ENCODE data around the gene FRK.

FRK gene

DNA sequence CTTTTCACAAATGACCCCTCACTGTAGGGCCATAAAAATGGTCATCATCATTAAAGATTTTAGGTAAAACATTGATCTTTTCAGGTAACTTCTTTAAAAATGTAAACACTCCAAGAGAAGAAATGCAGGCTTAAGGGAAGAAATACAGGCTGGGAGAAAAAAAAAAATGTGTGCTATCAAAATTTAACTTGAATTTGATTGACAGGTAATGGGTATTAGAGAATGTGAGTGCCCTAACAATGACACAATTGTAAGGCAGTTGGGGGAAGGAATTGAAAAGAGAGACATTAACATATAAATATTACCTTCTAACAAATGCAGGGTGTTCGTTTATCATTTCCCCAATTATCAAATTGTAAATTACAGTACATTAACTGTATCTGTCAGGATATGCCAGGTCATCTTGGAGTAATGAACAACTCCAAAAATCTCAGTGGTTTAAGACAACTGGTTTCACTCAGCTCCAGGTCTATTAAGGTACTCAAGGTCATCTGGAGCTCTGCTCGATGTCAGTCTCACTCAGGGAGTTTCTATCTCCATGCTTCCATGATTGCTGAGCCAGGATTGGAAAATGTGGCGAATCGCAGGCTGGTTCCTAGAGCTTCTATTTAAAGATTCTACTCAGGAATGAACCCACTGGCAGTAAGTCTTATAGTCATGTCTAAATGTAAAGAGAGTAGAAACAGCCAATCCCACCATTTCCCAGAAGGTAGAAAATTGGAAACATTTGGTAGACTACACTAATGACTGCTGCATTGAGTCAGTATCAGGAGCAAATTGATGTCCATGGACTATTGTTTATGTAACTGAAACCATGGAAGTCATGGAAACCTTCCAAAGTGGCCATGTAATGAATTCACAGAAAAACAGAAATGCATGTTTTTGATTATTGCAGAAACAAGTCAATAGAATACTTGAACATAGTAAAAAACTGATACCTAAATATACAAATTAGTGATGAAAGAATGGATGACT is 55.6 kb downstream of the FRK start:
- no peak overlapping the region for H2BK15ac ChIP-seq (ENCODE audit: low read depth, poor library complexity, severe bottlenecking)
- H3K9me3 ChIP-seq (ENCODE audit: control insufficient read depth, low read length): no peaks in the 10 kb centered on the region
- H3K9ac ChIP-seq (ENCODE audit: low read length): no peak overlapping the region
- no peak overlapping the region for H2BK12ac ChIP-seq (ENCODE audit: low read length in 2 of 2)
- H4K91ac ChIP-seq (ENCODE audit: low read length): no peak overlapping the region
- H3K4ac ChIP-seq (ENCODE audit: low read depth in 1 of 2, low read length in 2 of 2): no peak overlapping the region
- H3K27ac ChIP-seq (ENCODE audit: low read length, poor library complexity, severe bottlenecking): no peak overlapping the region
- H2AFZ ChIP-seq (ENCODE audit: low read depth, low read length): no peak overlapping the region
- no peak overlapping the region for H3K18ac ChIP-seq (ENCODE audit: low read depth in 1 of 2, low read length in 2 of 2)
- no peak overlapping the region for H3K14ac ChIP-seq (ENCODE audit: low read length in 2 of 2)
- peak overlapping the region; percentile 69 for H2AK5ac ChIP-seq (ENCODE audit: low read length, severe bottlenecking)
- no peak overlapping the region for H3K4me2 ChIP-seq (ENCODE audit: low read length, poor library complexity, severe bottlenecking)
- peaks cover 2% of the 10 kb centered on the region for H3K4me1 ChIP-seq (ENCODE audit: control insufficient read depth, insufficient read depth, low read depth, low read length)
- H2BK5ac ChIP-seq (ENCODE audit: low read depth, low read length, poor library complexity, severe bottlenecking): no peak overlapping the region
- H3K36me3 ChIP-seq (ENCODE audit: control insufficient read depth in 1 of 2, insufficient read depth in 2 of 2, low read depth in 1 of 2, low read length in 2 of 2): peaks cover 0 to 13% of the 10 kb centered on the region in 2 experiments
- H3K27me3 ChIP-seq (ENCODE audit: control insufficient read depth in 1 of 2, insufficient read depth in 1 of 2, low read length in 2 of 2): no peaks in the 10 kb centered on the region
- no peak overlapping the region for H3K4me3 ChIP-seq (ENCODE audit: insufficient read depth in 1 of 2, low read depth in 1 of 2, low read length in 2 of 2)
- no peak overlapping the region for H2BK120ac ChIP-seq (ENCODE audit: low read depth, low read length)
- H3K79me1 ChIP-seq (replicated peaks; ENCODE audit: low read length, poor library complexity, severe bottlenecking): peaks cover 16% of the 10 kb centered on the region
- H3K23ac ChIP-seq (ENCODE audit: low read length in 2 of 2): no peak overlapping the region
- no peak overlapping the region for H4K8ac ChIP-seq (ENCODE audit: low read length)
- no peak for DNase-seq
- 84% methylated on average over 4 of the region's 4 CpGs for WGBS

GRCh38 chr6:116003668-116004067 is 57.0 kb downstream of the FRK start:
- Histone ChIP-seq H4K8ac (ENCODE audit: low read length) (no peak overlapping the region), H3K36me3 (ENCODE audit: control insufficient read depth in 1 of 2, insufficient read depth in 2 of 2, low read depth in 1 of 2, low read length in 2 of 2) (peaks cover 0 to 13% of the 10 kb centered on the region in 2 experiments), H3K27ac (ENCODE audit: low read length, poor library complexity, severe bottlenecking) (no peak overlapping the region), H4K91ac (ENCODE audit: low read length) (no peak overlapping the region), H2BK15ac (ENCODE audit: low read depth, poor library complexity, severe bottlenecking) (no peak overlapping the region), H3K4ac (ENCODE audit: low read depth in 1 of 2, low read length in 2 of 2) (no peak overlapping the region), H3K9ac (ENCODE audit: low read length) (no peak overlapping the region), H3K9me3 (ENCODE audit: control insufficient read depth, low read length) (no peaks in the 10 kb centered on the region), H2AFZ (ENCODE audit: low read depth, low read length) (no peak overlapping the region), H2BK5ac (ENCODE audit: low read depth, low read length, poor library complexity, severe bottlenecking) (no peak overlapping the region), H2AK5ac (ENCODE audit: low read length, severe bottlenecking) (no peak overlapping the region), H3K18ac (ENCODE audit: low read depth in 1 of 2, low read length in 2 of 2) (no peak overlapping the region), H3K79me1 (replicated peaks; ENCODE audit: low read length, poor library complexity, severe bottlenecking) (peaks cover 18% of the 10 kb centered on the region), H2BK12ac (ENCODE audit: low read length in 2 of 2) (no peak overlapping the region), H2BK120ac (ENCODE audit: low read depth, low read length) (no peak overlapping the region), H3K4me1 (ENCODE audit: control insufficient read depth, insufficient read depth, low read depth, low read length) (peaks cover 2% of the 10 kb centered on the region), H3K14ac (ENCODE audit: low read length in 2 of 2) (no peak overlapping the region), H3K4me3 (ENCODE audit: insufficient read depth in 1 of 2, low read depth in 1 of 2, low read length in 2 of 2) (no peak overlapping the region), H3K4me2 (ENCODE audit: low read length, poor library complexity, severe bottlenecking) (no peak overlapping the region), H3K27me3 (ENCODE audit: control insufficient read depth in 1 of 2, insufficient read depth in 1 of 2, low read length in 2 of 2) (no peaks in the 10 kb centered on the region), H3K23ac (ENCODE audit: low read length in 2 of 2) (no peak overlapping the region)
- no peak for DNase-seq
- WGBS: no CpG with 5 or more reads among the region's 3 CpGs

DNA sequence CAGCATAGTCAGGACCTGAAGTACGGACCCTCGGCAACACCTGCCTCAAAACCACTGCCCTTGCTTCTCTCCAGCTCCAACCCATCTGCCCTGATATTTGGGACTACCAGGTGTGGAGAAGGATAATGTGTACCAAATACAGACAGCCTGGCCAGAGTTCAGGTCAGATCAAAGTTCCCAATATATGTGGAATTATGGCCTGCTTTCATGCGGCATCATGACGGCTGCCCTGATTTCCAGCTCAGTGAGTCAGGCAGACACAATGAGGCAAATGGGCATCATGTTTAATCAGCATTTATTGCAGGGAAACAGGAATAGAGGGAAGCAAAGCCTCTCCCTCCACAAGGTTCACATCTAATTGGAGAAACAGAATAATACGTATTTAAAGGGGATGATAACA is 57.9 kb downstream of the FRK start:
- no peak overlapping the region for H3K27ac ChIP-seq (ENCODE audit: low read length, poor library complexity, severe bottlenecking)

DNA sequence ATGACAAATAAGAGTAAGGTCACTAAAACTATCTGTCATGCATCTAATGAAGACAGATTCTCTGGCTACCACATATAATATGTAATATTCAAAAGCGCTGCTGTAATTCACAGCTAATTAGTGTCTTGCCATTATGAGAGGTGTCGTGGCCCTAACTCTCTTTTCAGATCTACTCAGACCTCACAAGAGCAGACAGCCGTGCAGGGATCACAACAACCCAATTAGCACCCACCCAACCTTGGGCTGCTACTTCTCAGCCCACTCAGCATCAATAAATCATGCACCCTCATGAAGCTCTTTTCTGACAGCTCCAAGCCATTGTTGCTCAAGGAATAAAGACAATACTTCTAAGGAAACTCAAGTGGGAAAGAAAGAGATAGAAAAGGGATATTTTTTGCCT is 61.5 kb downstream of the FRK start:
- Histone ChIP-seq H3K23ac (ENCODE audit: low read length in 2 of 2) (no peak overlapping the region), H3K9me3 (ENCODE audit: control insufficient read depth, low read length) (no peaks in the 10 kb centered on the region), H3K18ac (ENCODE audit: low read depth in 1 of 2, low read length in 2 of 2) (no peak overlapping the region), H3K9ac (ENCODE audit: low read length) (no peak overlapping the region), H3K4me1 (ENCODE audit: control insufficient read depth, insufficient read depth, low read depth, low read length) (no peaks in the 10 kb centered on the region), H2AFZ (ENCODE audit: low read depth, low read length) (no peak overlapping the region), H2BK120ac (ENCODE audit: low read depth, low read length) (no peak overlapping the region), H4K8ac (ENCODE audit: low read length) (no peak overlapping the region), H2BK15ac (ENCODE audit: low read depth, poor library complexity, severe bottlenecking) (no peak overlapping the region), H2BK5ac (ENCODE audit: low read depth, low read length, poor library complexity, severe bottlenecking) (no peak overlapping the region), H3K79me1 (replicated peaks; ENCODE audit: low read length, poor library complexity, severe bottlenecking) (peaks cover 32% of the 10 kb centered on the region), H3K4me3 (ENCODE audit: insufficient read depth in 1 of 2, low read depth in 1 of 2, low read length in 2 of 2) (no peak overlapping the region), H2AK5ac (ENCODE audit: low read length, severe bottlenecking) (no peak overlapping the region), H3K27ac (ENCODE audit: low read length, poor library complexity, severe bottlenecking) (no peak overlapping the region), H3K4ac (ENCODE audit: low read depth in 1 of 2, low read length in 2 of 2) (no peak overlapping the region), H2BK12ac (ENCODE audit: low read length in 2 of 2) (no peak overlapping the region), H3K4me2 (ENCODE audit: low read length, poor library complexity, severe bottlenecking) (no peak overlapping the region), H3K36me3 (ENCODE audit: control insufficient read depth in 1 of 2, insufficient read depth in 2 of 2, low read depth in 1 of 2, low read length in 2 of 2) (peaks cover 0 to 18% of the 10 kb centered on the region in 2 experiments), H3K14ac (ENCODE audit: low read length in 2 of 2) (no peak overlapping the region), H3K27me3 (ENCODE audit: control insufficient read depth in 1 of 2, insufficient read depth in 1 of 2, low read length in 2 of 2) (no peaks in the 10 kb centered on the region), H4K91ac (ENCODE audit: low read length) (no peak overlapping the region)
- DNase-seq: no peak
- 81% methylated on average over 3 of the region's 3 CpGs for WGBS

More for the DNA sequence above, 57.9 kb downstream of the FRK start:
- Histone ChIP-seq H3K9ac (ENCODE audit: low read length) (no peak overlapping the region), H3K4me3 (ENCODE audit: insufficient read depth in 1 of 2, low read depth in 1 of 2, low read length in 2 of 2) (no peak overlapping the region), H3K4me2 (ENCODE audit: low read length, poor library complexity, severe bottlenecking) (no peak overlapping the region), H3K18ac (ENCODE audit: low read depth in 1 of 2, low read length in 2 of 2) (no peak overlapping the region), H3K4me1 (ENCODE audit: control insufficient read depth, insufficient read depth, low read depth, low read length) (no peaks in the 10 kb centered on the region), H3K23ac (ENCODE audit: low read length in 2 of 2) (no peak overlapping the region), H3K4ac (ENCODE audit: low read depth in 1 of 2, low read length in 2 of 2) (no peak overlapping the region), H3K79me1 (replicated peaks; ENCODE audit: low read length, poor library complexity, severe bottlenecking) (peaks cover 26% of the 10 kb centered on the region), H2BK5ac (ENCODE audit: low read depth, low read length, poor library complexity, severe bottlenecking) (no peak overlapping the region), H2BK15ac (ENCODE audit: low read depth, poor library complexity, severe bottlenecking) (no peak overlapping the region), H4K8ac (ENCODE audit: low read length) (no peak overlapping the region), H3K9me3 (ENCODE audit: control insufficient read depth, low read length) (no peaks in the 10 kb centered on the region), H3K36me3 (ENCODE audit: control insufficient read depth in 1 of 2, insufficient read depth in 2 of 2, low read depth in 1 of 2, low read length in 2 of 2) (peaks cover 0 to 17% of the 10 kb centered on the region in 2 experiments), H3K14ac (ENCODE audit: low read length in 2 of 2) (peak overlapping the region in 1 of 2 experiments; percentile 36), H4K91ac (ENCODE audit: low read length) (no peak overlapping the region), H2AFZ (ENCODE audit: low read depth, low read length) (peak overlapping the region; percentile 47), H2AK5ac (ENCODE audit: low read length, severe bottlenecking) (no peak overlapping the region), H3K27me3 (ENCODE audit: control insufficient read depth in 1 of 2, insufficient read depth in 1 of 2, low read length in 2 of 2) (no peaks in the 10 kb centered on the region), H2BK12ac (ENCODE audit: low read length in 2 of 2) (no peak overlapping the region), H2BK120ac (ENCODE audit: low read depth, low read length) (no peak overlapping the region)
- 70% methylated on average over 3 of the region's 5 CpGs for WGBS
- DNase-seq: no peak
